ENCODE results near the gene BMP8A.
"Not testable (repeated sequence)": the region's sequence is repeated elsewhere in the genome, so short reads cannot be mapped to it uniquely, and the experiment has no call there.

Gene BMP8A

DNA sequence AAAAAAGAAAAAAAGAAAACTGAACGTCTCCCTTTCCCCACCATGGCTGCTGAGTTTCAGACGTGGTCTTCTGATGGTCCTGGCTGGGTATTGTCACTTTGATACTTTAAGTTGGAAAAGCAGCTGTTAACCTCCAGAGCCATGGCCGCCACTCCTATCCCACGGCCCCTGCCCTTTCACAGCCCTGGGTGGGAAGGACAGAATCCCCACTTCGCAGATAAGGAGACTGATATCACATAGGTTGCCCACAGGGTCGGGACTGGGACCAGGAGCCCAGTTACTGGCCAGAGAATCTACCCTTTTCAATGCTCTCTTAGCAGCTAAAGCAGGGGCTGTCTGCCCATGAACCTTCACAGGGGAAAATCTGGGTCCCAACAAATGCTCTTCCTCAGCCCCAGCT lies 16.8 kb downstream of the BMP8A start:
- no peak for DNase-seq

GRCh38 chr1:39508857-39509305 lies 17.4 kb downstream of the BMP8A start:
- no peak for DNase-seq

GRCh38 chr1:39509360-39510009 lies 18.0 kb downstream of the BMP8A start:
- DNase-seq, result no peak

- DNase-seq, result not testable (repeated sequence)
These were observed 19.2 kb downstream of the BMP8A start for GRCh38 chr1:39510570-39511186.

DNA sequence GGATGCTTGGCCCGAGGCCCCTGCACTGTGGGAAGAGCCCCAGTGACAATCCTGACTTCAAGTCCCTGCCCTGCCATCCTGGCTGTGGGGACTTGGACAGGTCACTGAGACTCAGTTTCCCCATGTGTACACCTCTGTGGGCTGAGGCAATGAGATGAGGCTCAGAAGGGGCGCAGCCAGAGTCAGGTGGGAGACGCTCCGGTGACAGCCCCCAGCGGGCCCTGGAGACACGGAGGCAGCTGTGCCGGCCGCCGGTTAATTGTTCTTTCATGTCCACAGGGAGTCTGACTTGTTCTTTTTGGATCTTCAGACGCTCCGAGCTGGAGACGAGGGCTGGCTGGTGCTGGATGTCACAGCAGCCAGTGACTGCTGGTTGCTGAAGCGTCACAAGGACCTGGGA lies 20.0 kb downstream of the BMP8A start:
- not testable (repeated sequence) for DNase-seq

- not testable (repeated sequence) for DNase-seq
These were observed 20.9 kb downstream of the BMP8A start for GRCh38 chr1:39512234-39512847.

DNA sequence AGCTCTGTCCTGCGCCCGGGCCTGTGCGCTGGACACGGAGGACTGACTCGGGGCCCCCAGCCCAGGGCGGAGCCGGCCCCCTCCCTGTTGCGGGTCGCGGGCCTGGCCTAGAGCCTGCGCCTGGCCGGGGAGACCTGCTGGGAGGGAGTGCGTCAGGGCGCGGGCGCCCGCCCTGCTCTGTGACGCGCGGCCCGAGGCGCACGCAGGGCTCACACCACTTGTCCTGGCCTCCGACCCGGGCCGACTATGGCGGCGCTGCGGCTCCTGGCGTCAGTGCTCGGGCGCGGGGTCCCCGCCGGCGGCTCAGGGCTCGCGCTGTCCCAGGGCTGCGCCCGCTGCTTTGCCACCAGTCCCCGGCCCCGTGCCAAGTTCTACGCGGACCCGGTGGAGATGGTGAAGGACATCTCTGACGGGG lies 23.3 kb downstream of the BMP8A start:
- DNase-seq, result not testable (repeated sequence)

DNA sequence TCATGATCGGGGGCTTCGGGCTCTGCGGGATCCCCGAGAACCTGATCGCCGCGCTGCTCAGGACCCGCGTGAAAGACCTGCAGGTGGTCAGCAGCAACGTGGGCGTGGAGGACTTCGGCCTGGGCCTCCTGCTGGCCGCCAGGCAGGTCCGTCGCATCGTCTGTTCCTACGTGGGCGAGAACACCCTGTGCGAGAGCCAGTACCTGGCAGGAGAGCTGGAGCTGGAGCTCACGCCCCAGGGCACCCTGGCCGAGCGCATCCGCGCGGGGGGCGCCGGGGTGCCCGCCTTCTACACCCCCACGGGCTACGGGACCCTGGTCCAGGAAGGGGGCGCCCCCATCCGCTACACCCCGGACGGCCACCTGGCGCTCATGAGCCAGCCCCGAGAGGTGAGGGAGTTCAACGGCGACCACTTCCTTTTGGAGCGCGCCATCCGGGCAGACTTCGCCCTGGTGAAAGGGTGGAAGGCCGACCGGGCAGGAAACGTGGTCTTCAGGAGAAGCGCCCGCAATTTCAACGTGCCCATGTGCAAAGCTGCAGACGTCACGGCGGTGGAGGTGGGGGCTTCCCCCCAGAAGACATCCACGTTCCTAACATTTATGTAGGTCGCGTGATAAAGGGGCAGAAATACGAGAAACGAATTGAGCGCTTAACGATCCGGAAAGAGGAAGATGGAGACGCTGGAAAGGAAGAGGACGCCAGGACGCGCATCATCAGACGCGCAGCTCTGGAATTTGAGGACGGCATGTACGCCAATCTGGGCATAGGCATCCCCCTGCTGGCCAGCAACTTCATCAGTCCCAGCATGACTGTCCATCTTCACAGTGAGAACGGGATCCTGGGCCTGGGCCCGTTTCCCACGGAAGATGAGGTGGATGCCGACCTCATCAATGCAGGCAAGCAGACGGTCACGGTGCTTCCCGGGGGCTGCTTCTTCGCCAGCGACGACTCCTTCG lies 24.0 kb downstream of the BMP8A start:
- DNase-seq, result not testable (repeated sequence)

DNA sequence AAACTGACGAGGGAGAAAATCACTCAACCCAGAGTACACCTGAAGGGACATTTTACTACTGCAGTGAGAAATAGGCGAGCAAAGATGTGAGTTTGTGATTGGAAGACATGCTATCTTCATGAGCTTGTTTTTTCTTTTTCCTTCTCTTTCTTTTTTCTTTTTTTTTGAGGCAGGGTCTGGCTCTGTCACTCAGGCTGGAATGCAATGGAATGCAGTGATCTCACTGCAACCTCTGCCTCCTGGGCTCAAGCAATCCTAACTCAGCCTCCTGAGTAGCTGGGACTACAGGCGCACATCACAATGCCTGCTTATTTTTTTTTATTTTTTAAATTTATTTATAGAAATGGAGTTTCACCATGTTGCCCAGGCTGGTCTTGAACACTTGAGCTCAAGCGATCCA lies 25.4 kb downstream of the BMP8A start:
- DNase-seq, result not testable (repeated sequence)

GRCh38 chr1:39517936-39518335 lies 26.5 kb downstream of the BMP8A start:
- DNase-seq, result not testable (repeated sequence)

- DNase-seq, result not testable (repeated sequence)
These were observed 27.9 kb downstream of the BMP8A start for GRCh38 chr1:39519376-39519775.

DNA sequence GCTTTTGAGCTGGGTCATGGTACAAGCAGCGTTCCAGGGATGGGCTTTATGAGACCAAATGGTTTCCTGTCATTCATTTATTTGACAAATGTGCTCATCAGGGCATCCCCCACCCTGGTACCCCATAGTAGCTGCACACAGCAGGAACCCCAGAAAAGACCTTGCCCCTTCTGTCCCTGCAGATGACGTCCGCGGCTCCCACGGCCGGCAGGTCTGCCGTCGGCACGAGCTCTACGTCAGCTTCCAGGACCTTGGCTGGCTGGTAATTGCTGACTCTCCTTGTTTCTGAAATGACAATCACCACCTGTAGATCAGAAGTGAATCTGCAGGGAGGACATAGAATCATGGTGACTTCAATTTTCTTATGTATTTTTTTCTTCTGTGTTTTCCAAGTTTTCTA lies 30.8 kb downstream of the BMP8A start:
- DNase-seq, result not testable (repeated sequence)

- no peak for DNase-seq
These were observed 31.5 kb downstream of the BMP8A start for GRCh38 chr1:39522661-39523567.

- no peak for DNase-seq
These were observed 32.7 kb downstream of the BMP8A start for GRCh38 chr1:39524171-39524570.

GRCh38 chr1:39524591-39525365 lies 33.3 kb downstream of the BMP8A start:
- DNase-seq, result no peak

DNA sequence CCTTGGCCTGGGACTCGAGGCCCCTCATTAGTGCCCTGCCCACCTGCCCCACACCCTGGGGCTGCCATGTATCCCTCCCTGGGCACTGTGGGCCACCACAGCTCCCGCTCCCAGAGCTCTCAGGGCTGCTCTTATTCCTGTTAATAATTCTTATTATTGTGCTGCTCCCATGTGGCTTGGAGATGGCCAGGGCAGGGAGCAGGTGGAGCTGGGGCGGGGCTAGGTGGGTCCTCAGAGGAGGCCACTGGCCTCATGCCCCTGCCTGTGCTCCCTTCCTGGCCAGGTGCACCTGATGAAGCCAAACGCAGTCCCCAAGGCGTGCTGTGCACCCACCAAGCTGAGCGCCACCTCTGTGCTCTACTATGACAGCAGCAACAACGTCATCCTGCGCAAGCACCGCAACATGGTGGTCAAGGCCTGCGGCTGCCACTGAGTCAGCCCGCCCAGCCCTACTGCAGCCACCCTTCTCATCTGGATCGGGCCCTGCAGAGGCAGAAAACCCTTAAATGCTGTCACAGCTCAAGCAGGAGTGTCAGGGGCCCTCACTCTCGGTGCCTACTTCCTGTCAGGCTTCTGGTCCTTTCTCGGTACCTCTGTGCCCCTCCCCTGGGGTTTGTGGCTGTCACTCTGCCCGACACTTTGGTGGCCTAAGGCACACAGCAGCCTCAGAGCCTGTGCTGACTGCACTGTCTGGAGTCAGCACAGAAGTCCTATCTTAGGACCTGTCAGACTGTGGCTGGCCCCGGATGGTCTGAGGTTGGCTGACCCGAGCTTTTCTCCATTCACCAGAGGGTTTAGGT lies 34.1 kb downstream of the BMP8A start:
- no peak for DNase-seq

DNA sequence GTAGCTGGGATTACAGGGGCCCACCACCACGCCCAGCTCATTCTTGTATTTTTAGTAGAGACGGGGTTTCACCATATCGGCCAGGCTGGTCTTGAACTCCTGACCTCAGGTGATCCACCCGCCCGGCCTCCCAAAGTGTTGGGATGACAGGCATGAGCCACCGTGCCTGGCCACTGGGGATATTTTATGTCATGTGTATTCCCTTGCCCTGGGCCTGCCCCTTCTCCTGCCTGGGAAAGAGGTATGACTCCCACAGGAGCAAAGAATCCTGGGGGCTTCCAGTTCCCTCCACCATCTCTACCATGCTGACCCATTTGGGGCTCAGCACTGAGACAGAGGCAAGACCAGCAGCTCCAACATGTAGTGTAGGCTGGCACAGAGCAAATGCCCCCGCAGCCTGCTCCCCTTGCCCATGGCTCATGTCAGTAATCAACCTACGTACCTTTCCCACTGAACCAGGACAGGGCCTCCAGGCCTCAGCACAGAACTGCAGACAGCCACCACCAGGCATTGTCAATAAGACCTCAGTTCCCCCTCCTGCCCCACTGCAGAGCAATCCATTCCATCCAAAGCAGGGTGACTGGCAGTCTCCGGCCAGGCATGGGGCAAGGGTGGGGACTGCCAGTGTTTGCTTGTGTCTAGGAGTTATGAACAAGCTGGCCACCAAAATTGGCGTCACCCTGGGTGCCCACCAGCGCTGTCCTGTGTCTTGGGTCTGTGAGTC lies 35.2 kb downstream of the BMP8A start:
- no peak for DNase-seq

DNA sequence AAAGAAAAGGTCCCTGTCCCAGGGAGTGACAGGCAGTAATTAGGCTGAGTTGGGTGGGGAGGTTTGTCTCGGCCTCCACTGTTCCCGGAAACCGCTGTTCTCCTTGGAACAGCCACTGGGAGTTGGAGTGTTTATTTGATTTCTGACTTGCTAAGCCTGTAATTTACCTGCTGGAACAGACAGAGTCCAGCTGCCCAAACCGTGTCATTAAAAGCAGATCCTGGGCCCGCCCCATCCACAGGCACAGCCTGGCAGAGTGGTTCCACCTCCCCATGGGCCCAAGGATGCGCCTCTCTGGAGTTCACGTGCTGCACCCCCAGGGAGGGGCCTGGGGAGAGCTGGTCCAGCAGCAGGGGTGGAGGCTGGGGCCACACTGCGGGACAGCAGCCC lies 35.7 kb downstream of the BMP8A start:
- DNase-seq, result not testable (repeated sequence)

GRCh38 chr1:39528082-39528481 lies 36.6 kb downstream of the BMP8A start:
- no peak for DNase-seq
